IMR-90 (cell line): ENCODE data around the gene CRYZL1. TPM values are rescaled to one million over a fixed set of nuclear protein-coding genes. Genes with fewer than 3 reads are reported as not detected.

Experiments used
- ATAC-seq: fragments of 200-7000 bp; cut with Tn5 transposase; 2 replicates; pipeline ENCODE4 v1.9.1; 2020; ENCODE audit warnings: low read depth, mild to moderate bottlenecking, moderate library complexity
- BruUV-seq: library from RNA; stranded (reverse); fragments of 400-500 nt; replicated peaks from 2 replicates; lab custom pipeline; 2021; lab: Mats Ljungman, UMichigan
- CTCF ChIA-PET: fragments of 300-600 bp; formaldehyde crosslinking; extraction: SDS; loops from one replicate; lab custom pipeline; 2021; ENCODE audit warnings: antibody characterized with exemption; lab: Yijun Ruan, JAX
- POLR2A ChIA-PET: fragments of 300-600 bp; sonication (Branson Sonifier 250); formaldehyde crosslinking; loops from one replicate; lab custom pipeline; 2022; ENCODE audit warnings: antibody characterized with exemption; ENCODE audit not compliant: unreplicated experiment; lab: Charles Lee
- DNase-seq: peaks from one replicate; pipeline ENCODE4 v3.0.0; 2013
- H2AFZ ChIP-seq: replicated peaks from 2 replicates; pipeline ENCODE3; 2013; ENCODE audit warnings: low read length, mild to moderate bottlenecking; ENCODE audit not compliant: poor library complexity
- H2AK5ac ChIP-seq: 2 replicates; pipeline ENCODE4 v1.6.1; 2013; ENCODE audit warnings: low read depth, low read length, inconsistent platforms
- H2AK9ac ChIP-seq: replicated peaks from 2 replicates; pipeline ENCODE3; 2013; ENCODE audit warnings: mild to moderate bottlenecking, low read depth, low read length, moderate library complexity; ENCODE audit not compliant: poor library complexity
- H2BK120ac ChIP-seq: 2 replicates; pipeline ENCODE4 v1.6.1; 2013; ENCODE audit warnings: low read depth, low read length, inconsistent platforms
- H2BK15ac ChIP-seq: 3 replicates; pipeline ENCODE4 v1.6.1; 2013; ENCODE audit warnings: low read depth, low read length, inconsistent platforms
- H2BK20ac ChIP-seq: 2 replicates; pipeline ENCODE4 v1.6.1; 2013; ENCODE audit warnings: low read depth, mild to moderate bottlenecking, inconsistent platforms, low read length, moderate library complexity
- H2BK5ac ChIP-seq: 2 replicates; pipeline ENCODE4 v1.6.1; 2013; ENCODE audit warnings: mild to moderate bottlenecking, low read depth, low read length, inconsistent platforms; ENCODE audit not compliant: poor library complexity, severe bottlenecking
- H3K14ac ChIP-seq: replicated peaks from 2 replicates; pipeline ENCODE4 v1.6.1; 2013; ENCODE audit warnings: low read depth, low read length, inconsistent platforms
- H3K18ac ChIP-seq: 2 replicates; pipeline ENCODE4 v1.6.1; 2013; ENCODE audit warnings: low read depth, low read length, control low read depth
- H3K23ac ChIP-seq: 2 replicates; pipeline ENCODE4 v1.6.1; 2013; ENCODE audit warnings: low read depth, low read length, inconsistent platforms
- H3K27ac ChIP-seq: 2 replicates; pipeline ENCODE4 v1.5.1; 2013; ENCODE audit warnings: mild to moderate bottlenecking, control low read depth, low read length; ENCODE audit not compliant: insufficient read depth
- H3K27me3 ChIP-seq: 2 replicates; pipeline ENCODE4 v1.6.1; 2013; ENCODE audit warnings: low read length; ENCODE audit not compliant: control insufficient read depth, insufficient read depth
- H3K36me3 ChIP-seq: 2 replicates; pipeline ENCODE4 v1.6.1; 2013; ENCODE audit warnings: low read length, mixed read lengths; ENCODE audit not compliant: control insufficient read depth, insufficient read depth
- H3K4ac ChIP-seq: 2 replicates; pipeline ENCODE4 v1.6.1; 2013; ENCODE audit warnings: low read depth, low read length, inconsistent platforms
- H3K4me1 ChIP-seq: 2 replicates; pipeline ENCODE4 v1.6.1; 2013; ENCODE audit warnings: low read length, mixed read lengths; ENCODE audit not compliant: control insufficient read depth, insufficient read depth
- H3K4me2 ChIP-seq: 2 replicates; pipeline ENCODE4 v1.6.1; 2013; ENCODE audit warnings: low read depth, mild to moderate bottlenecking, control low read depth, low read length, moderate library complexity
- H3K4me3 ChIP-seq: 2 replicates; pipeline ENCODE4 v1.5.1; 2013; ENCODE audit warnings: low read depth, mild to moderate bottlenecking, control low read depth, low read length, moderate library complexity; ENCODE audit not compliant: insufficient read depth
- H3K56ac ChIP-seq: 2 replicates; pipeline ENCODE4 v1.6.1; 2013; ENCODE audit warnings: low read length, inconsistent platforms; ENCODE audit not compliant: insufficient read depth; ENCODE audit errors: extremely low read depth
- H3K79me1 ChIP-seq, 2 experiments: 2 replicates each; pipeline ENCODE4 v1.6.1; 2013; ENCODE audit warnings: low read length in 2 of 2, inconsistent platforms in 1 of 2, low read depth in 1 of 2
- H3K9ac ChIP-seq: 2 replicates; pipeline ENCODE4 v1.6.1; 2013; ENCODE audit warnings: low read depth, low read length, control low read depth
- H3K9me1 ChIP-seq: 2 replicates; pipeline ENCODE4 v1.6.1; 2013; ENCODE audit warnings: low read length, inconsistent platforms; ENCODE audit not compliant: insufficient read depth
- H3K9me3 ChIP-seq: 2 replicates; pipeline ENCODE4 v1.6.1; 2013; ENCODE audit warnings: low read length; ENCODE audit not compliant: control insufficient read depth, insufficient read depth
- H4K20me1 ChIP-seq: 2 replicates; pipeline ENCODE4 v1.6.1; 2013; ENCODE audit warnings: low read length, inconsistent platforms; ENCODE audit not compliant: insufficient read depth
- H4K5ac ChIP-seq: 2 replicates; pipeline ENCODE4 v1.6.1; 2013; ENCODE audit warnings: mild to moderate bottlenecking, low read depth, low read length, control low read depth
- H4K8ac ChIP-seq, 2 experiments: 2 replicates each; pipeline ENCODE4 v1.6.1; 2013; ENCODE audit warnings: low read depth in 2 of 2, low read length in 2 of 2, control low read depth in 1 of 2, inconsistent platforms in 1 of 2
- H4K91ac ChIP-seq: 2 replicates; pipeline ENCODE4 v1.6.1; 2013; ENCODE audit warnings: low read depth, low read length, inconsistent platforms; ENCODE audit not compliant: insufficient read depth
- BHLHE40 ChIP-seq: fragments of 150-350 bp; IDR thresholded peaks from 2 replicates; pipeline ENCODE4 v1.6.1; 2016; ENCODE audit warnings: mild to moderate bottlenecking, low read depth, low read length
- CEBPB ChIP-seq: IDR thresholded peaks from 2 replicates; pipeline ENCODE4 v1.6.1; 2012; ENCODE audit warnings: low read depth, low read length, improper control_type of control experiment
- CHD1 ChIP-seq: IDR thresholded peaks from 2 replicates; pipeline ENCODE4 v1.6.1; 2012; ENCODE audit warnings: low read depth, low read length, improper control_type of control experiment
- FOS ChIP-seq: fragments of 150-350 bp; IDR thresholded peaks from 2 replicates; pipeline ENCODE4 v1.6.1; 2016; ENCODE audit warnings: low read depth, low read length
- MAFK ChIP-seq: IDR thresholded peaks from 2 replicates; pipeline ENCODE4 v1.6.1; 2012; ENCODE audit warnings: low read depth, low read length, improper control_type of control experiment
- MAZ ChIP-seq: IDR thresholded peaks from 2 replicates; pipeline ENCODE4 v1.6.1; 2012; ENCODE audit warnings: low read depth, mild to moderate bottlenecking, low read length, improper control_type of control experiment, moderate library complexity, borderline replicate concordance
- MXI1 ChIP-seq: IDR thresholded peaks from 2 replicates; pipeline ENCODE4 v1.6.1; 2012; ENCODE audit warnings: low read depth, mild to moderate bottlenecking, low read length, moderate library complexity, borderline replicate concordance
- NFE2L2 ChIP-seq: fragments of 150-350 bp; IDR thresholded peaks from 2 replicates; pipeline ENCODE4 v1.6.1; 2016; ENCODE audit warnings: low read depth, mild to moderate bottlenecking, low read length
- POLR2A ChIP-seq: IDR thresholded peaks from 2 replicates; pipeline ENCODE4 v1.6.1; 2012; ENCODE audit warnings: mild to moderate bottlenecking, low read depth, low read length
- RAD21 ChIP-seq: IDR thresholded peaks from 2 replicates; pipeline ENCODE4 v1.6.1; 2012; ENCODE audit warnings: low read length, improper control_type of control experiment
- RCOR1 ChIP-seq: IDR thresholded peaks from 2 replicates; pipeline ENCODE4 v1.6.1; 2012; ENCODE audit warnings: mild to moderate bottlenecking, low read length, improper control_type of control experiment; ENCODE audit not compliant: insufficient replicate concordance
- RFX5 ChIP-seq: IDR thresholded peaks from 2 replicates; pipeline ENCODE4 v1.8.0; 2012; ENCODE audit warnings: low read depth, mild to moderate bottlenecking, low read length, moderate library complexity
- SMC3 ChIP-seq: fragments of 150-350 bp; IDR thresholded peaks from 2 replicates; pipeline ENCODE4 v1.6.1; 2016; ENCODE audit warnings: low read depth, mild to moderate bottlenecking, antibody characterized with exemption, low read length, moderate library complexity
- WGBS, 2 experiments: methylation state at CpG; one replicate each; pipeline versions ENCODE4 v1.1.5 to v1.1.7; 2013; ENCODE audit warnings: missing lambda C conversion rate in 2 of 2; ENCODE audit not compliant: insufficient read length in 1 of 2; ENCODE audit errors: extremely low coverage in 2 of 2; 5-methylcytosine and 5-hydroxymethylcytosine counted together
- dilution Hi-C: fragments of 300-500 bp; cut with HindIII; formaldehyde crosslinking; loops from one replicate; pipeline ENCODE4 v1.14.3; 2018; ENCODE audit warnings: low sequenced_read_pairs; ENCODE audit not compliant: unreplicated experiment
- in situ Hi-C: fragments of 300-500 bp; cut with MboI; formaldehyde crosslinking; loops from 3 replicates; pipeline ENCODE4 v1.14.3; 2019; ENCODE audit warnings: low sequenced_read_pairs, inconsistent platforms, mixed read lengths
- intact Hi-C: fragments of 100-400 bp; cut with micrococcal nuclease; formaldehyde crosslinking; loops from 2 replicates; pipeline ENCODE4 v1.10.0; 2022
- polyA plus RNA-seq, 3 experiments: library from polyadenylated mRNA; depleted of rRNA; stranded (reverse); fragments of >200 nt; gene quantifications; 2 replicates each; pipeline ENCODE4 v1.2.3, GENCODE V29; 2012; ENCODE audit warnings: low replicate concordance in 1 of 3
- total RNA-seq: library from RNA; depleted of rRNA; stranded (reverse); fragments of >200 nt; gene quantifications from 2 replicates; pipeline ENCODE4 v1.2.3, GENCODE V29; 2012
- TF ChIP-seq, protein P1 (sequence below): conservative IDR thresholded peaks from 2 replicates; pipeline ENCODE4 v1.5.1; 2012; ENCODE audit warnings: mild to moderate bottlenecking, low read depth, low read length, improper control_type of control experiment
- TF ChIP-seq, protein P2 (sequence below): fragments of 150-350 bp; IDR thresholded peaks from 2 replicates; pipeline ENCODE4 v1.6.1; 2017; ENCODE audit warnings: mild to moderate bottlenecking, antibody characterized with exemption, low read length, low read depth
- TF ChIP-seq, protein P3 (sequence below): fragments of 150-350 bp; IDR thresholded peaks from 2 replicates; pipeline ENCODE4 v1.6.1; 2016; ENCODE audit warnings: low read depth, mild to moderate bottlenecking, low read length, moderate library complexity, borderline replicate concordance

The CRYZL1 gene
- total and polyA plus RNA-seq, 2 of the 4 experiments (the other 2 are of a cell fraction): 19.9 to 28.5 TPM

DNA sequence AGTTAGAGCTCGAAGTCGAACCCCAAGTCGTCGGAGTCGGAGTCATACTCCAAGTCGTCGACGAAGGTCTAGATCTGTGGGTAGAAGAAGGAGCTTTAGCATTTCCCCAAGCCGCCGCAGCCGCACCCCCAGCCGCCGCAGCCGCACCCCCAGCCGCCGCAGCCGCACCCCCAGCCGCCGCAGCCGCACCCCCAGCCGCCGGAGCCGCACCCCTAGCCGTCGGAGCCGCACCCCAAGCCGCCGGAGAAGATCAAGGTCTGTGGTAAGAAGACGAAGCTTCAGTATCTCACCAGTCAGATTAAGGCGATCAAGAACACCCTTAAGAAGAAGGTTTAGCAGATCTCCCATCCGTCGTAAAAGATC, 86.6 kb downstream of the CRYZL1 start:
- dilution Hi-C loops: no loop called here
- Histone ChIP-seq H3K23ac (no peak overlapping the region), H3K4me2 (no peak overlapping the region), H2BK20ac (no peak overlapping the region), H2AK9ac (no peak overlapping the region), H3K9ac (no peak overlapping the region), H2AFZ (no peak overlapping the region), H3K56ac (no peak overlapping the region), H3K18ac (no peak overlapping the region), H2BK120ac (no peak overlapping the region), H4K20me1 (peaks cover 99% of the 10 kb centered on the region), H3K27me3 (no peaks in the 10 kb centered on the region), H2AK5ac (no peak overlapping the region), H3K4ac (no peak overlapping the region), H3K79me1 (peaks cover 45 to 79% of the 10 kb centered on the region in 2 experiments), H3K9me1 (peaks cover 19% of the 10 kb centered on the region), H4K8ac (no peak overlapping the region), H4K5ac (no peak overlapping the region), H3K4me1 (peaks cover 2% of the 10 kb centered on the region; the same call in 1 of the 2 replicates), H4K91ac (no peak overlapping the region), H2BK5ac (no peak overlapping the region), H3K9me3 (no peaks in the 10 kb centered on the region), H3K14ac (no peak overlapping the region), H3K36me3 (peaks cover 74% of the 10 kb centered on the region), H2BK15ac (no peak overlapping the region), H3K4me3 (no peak overlapping the region), H3K27ac (no peak overlapping the region)
- 100% methylated on average over 3 of the region's 32 CpGs; no CpG with 5 or more reads in 1 of the 2 experiments for WGBS, 2 experiments
- in situ Hi-C loops: no loop called here
- CTCF ChIA-PET: no interaction called here
- TF ChIP-seq MAFK (no peak), MXI1 (no peak), CEBPB (no peak), RFX5 (no peak), CHD1 (no peak), POLR2A (no peak), RCOR1 (no peak), RAD21 (no peak), SMC3 (no peak), MAZ (no peak), FOS (no peak), BHLHE40 (no peak), NFE2L2 (no peak)
- TF ChIP-seq, protein P1, sequence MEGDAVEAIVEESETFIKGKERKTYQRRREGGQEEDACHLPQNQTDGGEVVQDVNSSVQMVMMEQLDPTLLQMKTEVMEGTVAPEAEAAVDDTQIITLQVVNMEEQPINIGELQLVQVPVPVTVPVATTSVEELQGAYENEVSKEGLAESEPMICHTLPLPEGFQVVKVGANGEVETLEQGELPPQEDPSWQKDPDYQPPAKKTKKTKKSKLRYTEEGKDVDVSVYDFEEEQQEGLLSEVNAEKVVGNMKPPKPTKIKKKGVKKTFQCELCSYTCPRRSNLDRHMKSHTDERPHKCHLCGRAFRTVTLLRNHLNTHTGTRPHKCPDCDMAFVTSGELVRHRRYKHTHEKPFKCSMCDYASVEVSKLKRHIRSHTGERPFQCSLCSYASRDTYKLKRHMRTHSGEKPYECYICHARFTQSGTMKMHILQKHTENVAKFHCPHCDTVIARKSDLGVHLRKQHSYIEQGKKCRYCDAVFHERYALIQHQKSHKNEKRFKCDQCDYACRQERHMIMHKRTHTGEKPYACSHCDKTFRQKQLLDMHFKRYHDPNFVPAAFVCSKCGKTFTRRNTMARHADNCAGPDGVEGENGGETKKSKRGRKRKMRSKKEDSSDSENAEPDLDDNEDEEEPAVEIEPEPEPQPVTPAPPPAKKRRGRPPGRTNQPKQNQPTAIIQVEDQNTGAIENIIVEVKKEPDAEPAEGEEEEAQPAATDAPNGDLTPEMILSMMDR: no peak
- TF ChIP-seq, protein P2, sequence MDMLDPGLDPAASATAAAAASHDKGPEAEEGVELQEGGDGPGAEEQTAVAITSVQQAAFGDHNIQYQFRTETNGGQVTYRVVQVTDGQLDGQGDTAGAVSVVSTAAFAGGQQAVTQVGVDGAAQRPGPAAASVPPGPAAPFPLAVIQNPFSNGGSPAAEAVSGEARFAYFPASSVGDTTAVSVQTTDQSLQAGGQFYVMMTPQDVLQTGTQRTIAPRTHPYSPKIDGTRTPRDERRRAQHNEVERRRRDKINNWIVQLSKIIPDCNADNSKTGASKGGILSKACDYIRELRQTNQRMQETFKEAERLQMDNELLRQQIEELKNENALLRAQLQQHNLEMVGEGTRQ: no peak
- TF ChIP-seq, protein P3, sequence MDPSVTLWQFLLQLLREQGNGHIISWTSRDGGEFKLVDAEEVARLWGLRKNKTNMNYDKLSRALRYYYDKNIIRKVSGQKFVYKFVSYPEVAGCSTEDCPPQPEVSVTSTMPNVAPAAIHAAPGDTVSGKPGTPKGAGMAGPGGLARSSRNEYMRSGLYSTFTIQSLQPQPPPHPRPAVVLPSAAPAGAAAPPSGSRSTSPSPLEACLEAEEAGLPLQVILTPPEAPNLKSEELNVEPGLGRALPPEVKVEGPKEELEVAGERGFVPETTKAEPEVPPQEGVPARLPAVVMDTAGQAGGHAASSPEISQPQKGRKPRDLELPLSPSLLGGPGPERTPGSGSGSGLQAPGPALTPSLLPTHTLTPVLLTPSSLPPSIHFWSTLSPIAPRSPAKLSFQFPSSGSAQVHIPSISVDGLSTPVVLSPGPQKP: no peak
- DNase-seq (no peak), ATAC-seq (no peak)
- POLR2A ChIA-PET: no interaction called here
- intact Hi-C loops: no loop called here
- no TSS peak for BruUV-seq
